PFSK-1 (cell line): ENCODE measurements around the gene TNNI3.

Experiments
- FOXP2 ChIP-seq: optimal IDR thresholded peaks from 2 replicates; pipeline ENCODE3; 2011; ENCODE audit warnings: borderline replicate concordance, control low read depth, inconsistent platforms; ENCODE audit not compliant: insufficient read depth; ENCODE audit errors: extremely low read length, extremely low read depth
- POLR2AphosphoS5 ChIP-seq: IDR thresholded peaks from 2 replicates; pipeline ENCODE4 v1.6.1; 2012; ENCODE audit warnings: low read depth, mild to moderate bottlenecking, control low read depth, low read length, moderate library complexity
- SIN3A ChIP-seq: IDR thresholded peaks from 2 replicates; pipeline ENCODE4 v1.6.1; 2012; ENCODE audit warnings: mild to moderate bottlenecking, low read length, moderate library complexity, borderline replicate concordance; ENCODE audit not compliant: insufficient read depth
- TAF1 ChIP-seq: IDR thresholded peaks from 2 replicates; pipeline ENCODE4 v1.6.1; 2012; ENCODE audit warnings: low read length, control low read depth, borderline replicate concordance; ENCODE audit not compliant: insufficient read depth
- TF ChIP-seq, protein P1 (sequence below), 2 experiments: IDR thresholded peaks; 2 replicates each; pipeline versions ENCODE4 v1.6.1 to v1.8.0; 2011 to 2012; ENCODE audit warnings: low read depth in 2 of 2, low read length in 2 of 2, control low read depth in 1 of 2, inconsistent platforms in 1 of 2, mild to moderate bottlenecking in 1 of 2, moderate library complexity in 1 of 2; ENCODE audit not compliant: insufficient read depth in 1 of 2

The TNNI3 gene

DNA sequence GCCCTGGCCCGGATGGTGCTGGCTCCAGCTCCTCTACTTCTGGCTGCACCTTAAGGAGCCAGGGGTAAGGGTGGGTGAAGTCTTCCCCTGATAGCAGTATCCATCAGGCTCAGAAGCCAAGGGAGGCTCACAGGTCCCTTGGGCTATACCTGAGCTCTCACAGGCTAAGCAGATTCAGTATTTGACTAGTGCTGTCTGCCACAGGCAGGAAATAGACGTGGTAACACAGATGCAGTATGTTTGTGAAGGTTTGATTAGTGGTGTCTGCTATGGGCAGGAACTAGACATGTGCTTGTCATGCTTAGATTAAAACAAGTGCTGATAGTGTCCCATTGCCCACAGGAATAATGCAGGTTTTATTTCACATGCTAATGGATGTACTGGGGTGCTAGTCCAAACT lies 18.5 kb upstream of the TNNI3 start:
- no peak for TF ChIP-seq SIN3A
- no peak for TF ChIP-seq TAF1
- TF ChIP-seq FOXP2: no peak
- no peak for TF ChIP-seq POLR2AphosphoS5
- TF ChIP-seq, protein P1, sequence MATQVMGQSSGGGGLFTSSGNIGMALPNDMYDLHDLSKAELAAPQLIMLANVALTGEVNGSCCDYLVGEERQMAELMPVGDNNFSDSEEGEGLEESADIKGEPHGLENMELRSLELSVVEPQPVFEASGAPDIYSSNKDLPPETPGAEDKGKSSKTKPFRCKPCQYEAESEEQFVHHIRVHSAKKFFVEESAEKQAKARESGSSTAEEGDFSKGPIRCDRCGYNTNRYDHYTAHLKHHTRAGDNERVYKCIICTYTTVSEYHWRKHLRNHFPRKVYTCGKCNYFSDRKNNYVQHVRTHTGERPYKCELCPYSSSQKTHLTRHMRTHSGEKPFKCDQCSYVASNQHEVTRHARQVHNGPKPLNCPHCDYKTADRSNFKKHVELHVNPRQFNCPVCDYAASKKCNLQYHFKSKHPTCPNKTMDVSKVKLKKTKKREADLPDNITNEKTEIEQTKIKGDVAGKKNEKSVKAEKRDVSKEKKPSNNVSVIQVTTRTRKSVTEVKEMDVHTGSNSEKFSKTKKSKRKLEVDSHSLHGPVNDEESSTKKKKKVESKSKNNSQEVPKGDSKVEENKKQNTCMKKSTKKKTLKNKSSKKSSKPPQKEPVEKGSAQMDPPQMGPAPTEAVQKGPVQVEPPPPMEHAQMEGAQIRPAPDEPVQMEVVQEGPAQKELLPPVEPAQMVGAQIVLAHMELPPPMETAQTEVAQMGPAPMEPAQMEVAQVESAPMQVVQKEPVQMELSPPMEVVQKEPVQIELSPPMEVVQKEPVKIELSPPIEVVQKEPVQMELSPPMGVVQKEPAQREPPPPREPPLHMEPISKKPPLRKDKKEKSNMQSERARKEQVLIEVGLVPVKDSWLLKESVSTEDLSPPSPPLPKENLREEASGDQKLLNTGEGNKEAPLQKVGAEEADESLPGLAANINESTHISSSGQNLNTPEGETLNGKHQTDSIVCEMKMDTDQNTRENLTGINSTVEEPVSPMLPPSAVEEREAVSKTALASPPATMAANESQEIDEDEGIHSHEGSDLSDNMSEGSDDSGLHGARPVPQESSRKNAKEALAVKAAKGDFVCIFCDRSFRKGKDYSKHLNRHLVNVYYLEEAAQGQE (IDR thresholded peaks at IDR 0.05; ENCODE audit: insufficient read depth in 1 of 2, low read depth in 2 of 2, low read length in 2 of 2): no peak

DNA sequence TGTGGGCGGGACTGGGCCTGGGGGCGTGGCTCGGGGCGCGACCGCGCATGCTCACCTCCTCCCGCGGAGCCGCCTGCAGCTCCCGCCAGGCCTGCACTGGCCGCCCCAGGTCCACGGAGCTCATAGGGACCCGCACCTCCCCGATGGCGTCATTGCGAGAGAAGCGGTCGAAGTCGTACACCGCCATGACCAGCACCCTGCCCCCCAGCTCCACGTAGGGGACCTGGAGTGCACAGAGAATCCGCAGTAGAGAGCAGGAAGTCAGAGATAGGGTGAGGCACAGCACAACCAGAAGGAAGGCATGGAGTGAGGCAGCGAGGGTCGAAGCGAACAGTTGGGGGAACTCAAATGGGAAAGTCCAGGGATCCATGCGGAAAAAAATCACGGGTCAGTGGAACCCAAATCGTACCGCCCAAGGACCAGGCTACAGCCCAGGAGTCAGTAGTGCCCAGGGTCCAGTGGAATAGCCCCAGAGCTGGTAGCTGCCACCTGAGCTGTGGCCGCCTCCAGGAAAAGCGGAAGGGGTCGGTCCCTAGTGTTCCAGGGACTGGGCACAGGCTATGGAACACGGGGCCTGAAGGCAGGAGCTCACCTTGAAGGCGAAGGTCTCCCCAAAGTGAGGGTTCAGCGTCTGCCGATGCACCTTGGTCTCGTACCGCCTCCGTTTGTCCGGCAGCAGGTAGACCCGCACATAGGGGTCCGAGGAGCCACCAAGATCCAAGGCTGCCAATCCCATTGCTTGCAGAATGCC lies 17.8 kb upstream of the TNNI3 start:
- TF ChIP-seq TAF1 (no peak), FOXP2 (no peak), SIN3A (no peak), POLR2AphosphoS5 (no peak)
- TF ChIP-seq, protein P1 (IDR thresholded peaks at IDR 0.05; ENCODE audit: insufficient read depth in 1 of 2, low read depth in 2 of 2, low read length in 2 of 2): no peak

DNA sequence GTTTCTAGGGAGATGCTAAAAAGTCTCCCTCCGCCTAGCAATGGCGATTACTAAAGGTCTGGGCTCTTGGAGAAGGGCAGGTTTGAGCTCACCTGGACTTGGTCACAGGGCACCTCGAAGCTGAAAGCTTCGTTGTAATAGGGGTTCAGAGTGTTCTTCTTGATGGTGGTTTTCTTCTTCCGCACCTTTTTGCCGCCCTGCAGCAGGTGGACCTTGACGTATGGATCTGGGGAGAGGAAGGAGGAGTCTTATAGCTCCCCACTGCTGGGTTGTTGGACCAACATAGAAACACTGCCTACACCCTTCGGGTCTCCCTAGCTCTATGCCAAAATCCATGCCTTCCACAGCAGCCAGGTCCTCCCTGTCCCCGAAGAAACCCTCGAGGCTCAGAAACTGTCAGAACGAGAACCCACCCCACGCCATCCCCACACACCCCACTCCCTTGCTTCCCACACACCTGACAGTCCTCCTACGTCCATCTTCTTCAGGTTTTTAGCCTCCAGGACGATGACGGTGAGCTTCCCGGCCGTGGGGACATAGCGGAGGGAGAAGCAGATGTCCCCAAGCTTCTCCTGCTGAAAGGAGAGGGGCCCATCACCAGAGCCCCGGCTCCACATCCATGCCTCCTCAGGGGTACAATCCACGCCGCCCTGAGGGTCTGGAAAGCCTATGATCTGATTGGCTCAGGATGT lies 17.0 kb upstream of the TNNI3 start:
- no peak for TF ChIP-seq POLR2AphosphoS5
- TF ChIP-seq, protein P1 (IDR thresholded peaks at IDR 0.05; ENCODE audit: insufficient read depth in 1 of 2, low read depth in 2 of 2, low read length in 2 of 2): no peak
- TF ChIP-seq TAF1: no peak
- no peak for TF ChIP-seq FOXP2
- TF ChIP-seq SIN3A: no peak

DNA sequence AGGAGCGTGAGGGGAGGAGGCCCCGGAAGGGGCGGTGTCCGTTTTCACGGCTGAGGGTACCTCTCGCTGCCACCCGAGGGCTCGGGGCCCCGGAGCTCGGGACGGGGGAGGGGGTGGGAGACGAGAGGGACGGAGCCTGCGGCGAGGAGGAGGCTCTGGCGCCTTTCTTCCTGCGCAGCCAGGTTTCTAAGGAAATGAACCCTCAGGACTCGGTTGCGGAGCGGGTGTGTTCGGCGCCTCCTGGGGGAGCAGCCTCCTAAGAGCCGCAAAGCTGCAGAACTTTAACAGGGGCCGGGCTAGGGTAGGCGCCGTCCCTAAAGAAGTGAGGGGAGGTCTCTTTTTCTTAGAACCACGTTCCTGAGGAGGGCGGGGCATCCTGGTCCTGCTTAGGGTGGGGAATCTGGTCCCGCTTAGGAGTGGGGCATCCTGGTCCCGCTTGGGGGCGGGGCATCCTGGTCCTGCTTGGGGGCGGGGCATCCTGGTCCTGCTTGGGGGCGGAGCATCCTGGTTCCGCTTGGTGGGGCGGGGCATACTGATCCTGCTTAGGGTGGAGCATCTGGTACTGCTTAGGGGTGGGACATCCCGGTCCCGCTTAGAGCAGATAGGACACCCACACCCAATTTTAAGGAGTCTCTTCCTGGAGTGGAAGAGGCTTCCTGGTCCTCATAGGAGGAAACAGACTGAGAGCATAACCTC lies 16.3 kb upstream of the TNNI3 start:
- TF ChIP-seq FOXP2 (no peak), TAF1 (peak; percentile 62; the same call in 1 of the 2 replicates), POLR2AphosphoS5 (peak; percentile 79), SIN3A (no peak)
- TF ChIP-seq, protein P1 (IDR thresholded peaks at IDR 0.05; ENCODE audit: insufficient read depth in 1 of 2, low read depth in 2 of 2, low read length in 2 of 2): no peak; a peak in 1 of 4 replicates
